ENCODE data around the gene LAG3. TPM values are rescaled to one million over a fixed set of nuclear protein-coding genes. Genes with fewer than 3 reads are reported as not detected.
"Not testable (repeated sequence)": the region's sequence is repeated elsewhere in the genome, so short reads cannot be mapped to it uniquely, and the experiment has no call there.

The LAG3 gene
- 3.4 TPM for total RNA-seq

GRCh38 chr12:6772331-6772695 lies at the start of gene LAG3:
Gene LAG3, plus strand, starts transcription at chr12:6772520. Its CDS starts 333 bp downstream, at chr12:6772853.
- DNase-seq (ENCODE audit: low spot score) (no peak), ATAC-seq (peak; percentile 34)
- intact Hi-C loops (cut with DNase I) = no loop called here

- DNase-seq (ENCODE audit: low spot score) = no peak
- intact Hi-C loops (cut with DNase I) = no loop called here
- ATAC-seq = no peak
Measured at GRCh38 chr12:6722863-6723262, 49.5 kb upstream of the LAG3 start.

- peak; percentile 99 for ATAC-seq
- intact Hi-C loops (cut with DNase I) = no loop called here
- peak; percentile 98 for DNase-seq (ENCODE audit: low spot score)
Measured at GRCh38 chr12:6723607-6724408, 48.5 kb upstream of the LAG3 start, which contains the start of gene COPS7A. Gene COPS7A, plus strand, starts transcription at chr12:6724046. Its CDS starts 611 bp downstream, at chr12:6724657.

GRCh38 chr12:6724409-6724797 lies 47.9 kb upstream of the LAG3 start:
- no peak for DNase-seq (ENCODE audit: low spot score)
- ATAC-seq = peak; percentile 23
- intact Hi-C loops (cut with DNase I) = no loop called here

- ATAC-seq (no peak), DNase-seq (ENCODE audit: low spot score) (no peak)
- intact Hi-C loops (cut with DNase I) = no loop called here
Measured at GRCh38 chr12:6725350-6725749, 47.0 kb upstream of the LAG3 start.

GRCh38 chr12:6729186-6729585 lies 43.1 kb upstream of the LAG3 start:
- DNase-seq (ENCODE audit: low spot score) (no peak), ATAC-seq (no peak)
- intact Hi-C loops (cut with DNase I) = no loop called here

- DNase-seq (ENCODE audit: low spot score) = no peak
- no peak for ATAC-seq
- intact Hi-C loops (cut with DNase I) = no loop called here
Measured at GRCh38 chr12:6730169-6730568, 42.2 kb upstream of the LAG3 start.

- DNase-seq (ENCODE audit: low spot score) (no peak), ATAC-seq (no peak)
- intact Hi-C loops (cut with DNase I) = no loop called here
Measured at GRCh38 chr12:6734506-6735387, 37.6 kb upstream of the LAG3 start.

GRCh38 chr12:6735448-6736191 lies 36.7 kb upstream of the LAG3 start:
- ATAC-seq = peak; percentile 92
- intact Hi-C loops (cut with DNase I) = no loop called here
- peak; percentile 78 for DNase-seq (ENCODE audit: low spot score)

GRCh38 chr12:6736754-6737153 lies 35.6 kb upstream of the LAG3 start:
- intact Hi-C loops (cut with DNase I) = no loop called here
- DNase-seq (ENCODE audit: low spot score) (no peak), ATAC-seq (no peak)

GRCh38 chr12:6742080-6742479 lies 30.2 kb upstream of the LAG3 start:
- DNase-seq (ENCODE audit: low spot score); ATAC-seq; intact Hi-C loops (cut with DNase I): not testable (repeated sequence)

- intact Hi-C loops (cut with DNase I) = no loop called here
- ATAC-seq (no peak), DNase-seq (ENCODE audit: low spot score) (no peak)
Measured at GRCh38 chr12:6742834-6743233, 29.5 kb upstream of the LAG3 start.

GRCh38 chr12:6743300-6743699 lies 29.0 kb upstream of the LAG3 start:
- intact Hi-C loops (cut with DNase I); ATAC-seq; DNase-seq (ENCODE audit: low spot score): not testable (repeated sequence)

- ATAC-seq (peak; percentile 33), DNase-seq (ENCODE audit: low spot score) (no peak)
- intact Hi-C loops (cut with DNase I) = no loop called here
Measured at GRCh38 chr12:6745741-6746525, 26.4 kb upstream of the LAG3 start.

- no peak for DNase-seq (ENCODE audit: low spot score)
- intact Hi-C loops (cut with DNase I) = no loop called here
- ATAC-seq = no peak
Measured at GRCh38 chr12:6747216-6747615, 25.1 kb upstream of the LAG3 start.

GRCh38 chr12:6748761-6749160 lies 23.6 kb upstream of the LAG3 start:
- intact Hi-C loops (cut with DNase I) = no loop called here
- ATAC-seq (no peak), DNase-seq (ENCODE audit: low spot score) (no peak)

GRCh38 chr12:6750506-6750905 lies 21.8 kb upstream of the LAG3 start:
- ATAC-seq = no peak
- intact Hi-C loops (cut with DNase I) = loop anchor here (10.0 kb wide), 1 partner anchor 74 kb away; the partner anchor contains the start of genes GPR162 and P3H3
- DNase-seq (ENCODE audit: low spot score) = no peak

- DNase-seq (ENCODE audit: low spot score) = no peak
- no peak for ATAC-seq
- intact Hi-C loops (cut with DNase I) = loop anchor here (10.0 kb wide), 1 partner anchor 73 kb away; the partner anchor contains the start of genes GPR162 and P3H3
Measured at GRCh38 chr12:6751767-6752166, 20.6 kb upstream of the LAG3 start.

Measured in sciatic nerve (tissue), 2 donors.